SK-N-SH treated with all-trans-retinoic acid at 6 μM for 48 hours (cell line): Measurements from ENCODE around the gene CCNJL.

Experiments used
- ZNF565 ChIP-seq: fragments of 450-650 bp; formaldehyde crosslinking; conservative IDR thresholded peaks from 2 replicates; pipeline ENCODE4 v1.5.0; 2020; ENCODE audit warnings: low read depth, mild to moderate bottlenecking, moderate library complexity
- ZNF70 ChIP-seq: fragments of 450-650 bp; formaldehyde crosslinking; IDR thresholded peaks from 2 replicates; pipeline ENCODE4 v1.5.0; 2020; ENCODE audit warnings: mild to moderate bottlenecking, moderate library complexity

DNA sequence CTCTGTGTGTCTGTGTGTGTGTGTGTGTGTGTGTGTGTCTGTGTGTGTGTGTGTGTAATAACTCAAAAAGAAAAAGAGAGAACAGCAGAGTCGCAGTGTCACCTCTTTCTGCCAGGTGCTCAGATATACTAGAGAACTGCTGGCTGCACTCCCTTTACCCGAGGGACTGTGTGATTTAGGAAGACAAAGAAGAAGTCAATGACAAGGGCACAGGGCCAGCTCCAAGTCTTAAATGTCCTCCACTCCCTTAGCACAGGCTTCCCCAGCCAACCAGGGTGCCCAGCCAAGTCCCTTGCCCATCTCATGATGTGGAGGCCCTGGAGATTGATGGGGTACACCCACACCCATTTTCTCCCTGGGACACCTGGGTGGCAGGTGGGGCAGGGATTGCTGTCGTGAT is 8.7 kb downstream of the CCNJL start:
- TF ChIP-seq ZNF70 (CRISPR knock-in tag) (no peak), ZNF565 (CRISPR knock-in tag) (no peak)
